ENCODE measurements around the gene TMEM169. TPM values are rescaled to one million over a fixed set of nuclear protein-coding genes. Genes with fewer than 3 reads are reported as not detected.
"Not testable (repeated sequence)": the region's sequence is repeated elsewhere in the genome, so short reads cannot be mapped to it uniquely, and the experiment has no call there.

TMEM169 gene
- total RNA-seq, 6 experiments from 2014 or later: 0.29 to 2.7 (median 1.0) TPM

DNA sequence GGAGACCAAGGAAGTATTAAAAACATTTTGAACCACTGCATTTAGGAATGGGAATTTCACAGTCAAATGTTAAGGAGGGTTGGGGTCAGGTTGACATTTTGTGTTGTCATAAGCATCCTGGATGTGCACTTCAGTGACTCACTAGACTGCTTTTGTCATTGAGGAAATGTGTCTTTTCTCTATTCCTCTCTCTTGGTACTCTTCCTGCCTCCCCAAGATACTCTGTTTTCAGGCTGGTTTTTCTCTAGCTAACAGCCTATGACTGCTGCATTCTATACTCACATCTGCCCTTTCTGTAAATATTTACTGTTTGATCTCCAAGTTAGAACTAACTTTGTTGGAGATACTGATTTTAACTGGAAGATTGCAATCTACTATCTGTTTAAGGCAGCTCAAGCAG, 50.9 kb downstream of the TMEM169 start:
- Histone ChIP-seq H3K27me3 (no peaks in the 10 kb centered on the region), H3K9me3 (no peaks in the 10 kb centered on the region), H3K4me3 (peak overlapping the region in 1 of 3 donors; percentile 9), H3K36me3 (peaks cover 7 to 38% (median 24%) of the 10 kb centered on the region in 4 donors), H3K27ac (peak overlapping the region in 2 of 3 donors; percentile 52 to 78), H3K4me1 (peaks cover 0 to 76% (median 12%) of the 10 kb centered on the region in 4 donors)
- intact Hi-C loops (cut with DNase I): no loop called here
- no peak for DNase-seq
- ATAC-seq: no peak
- TF ChIP-seq, protein P1, sequence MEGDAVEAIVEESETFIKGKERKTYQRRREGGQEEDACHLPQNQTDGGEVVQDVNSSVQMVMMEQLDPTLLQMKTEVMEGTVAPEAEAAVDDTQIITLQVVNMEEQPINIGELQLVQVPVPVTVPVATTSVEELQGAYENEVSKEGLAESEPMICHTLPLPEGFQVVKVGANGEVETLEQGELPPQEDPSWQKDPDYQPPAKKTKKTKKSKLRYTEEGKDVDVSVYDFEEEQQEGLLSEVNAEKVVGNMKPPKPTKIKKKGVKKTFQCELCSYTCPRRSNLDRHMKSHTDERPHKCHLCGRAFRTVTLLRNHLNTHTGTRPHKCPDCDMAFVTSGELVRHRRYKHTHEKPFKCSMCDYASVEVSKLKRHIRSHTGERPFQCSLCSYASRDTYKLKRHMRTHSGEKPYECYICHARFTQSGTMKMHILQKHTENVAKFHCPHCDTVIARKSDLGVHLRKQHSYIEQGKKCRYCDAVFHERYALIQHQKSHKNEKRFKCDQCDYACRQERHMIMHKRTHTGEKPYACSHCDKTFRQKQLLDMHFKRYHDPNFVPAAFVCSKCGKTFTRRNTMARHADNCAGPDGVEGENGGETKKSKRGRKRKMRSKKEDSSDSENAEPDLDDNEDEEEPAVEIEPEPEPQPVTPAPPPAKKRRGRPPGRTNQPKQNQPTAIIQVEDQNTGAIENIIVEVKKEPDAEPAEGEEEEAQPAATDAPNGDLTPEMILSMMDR (IDR thresholded peaks at IDR 0.05): no peak
- TF ChIP-seq POLR2A (IDR thresholded peaks at IDR 0.05): no peak

DNA sequence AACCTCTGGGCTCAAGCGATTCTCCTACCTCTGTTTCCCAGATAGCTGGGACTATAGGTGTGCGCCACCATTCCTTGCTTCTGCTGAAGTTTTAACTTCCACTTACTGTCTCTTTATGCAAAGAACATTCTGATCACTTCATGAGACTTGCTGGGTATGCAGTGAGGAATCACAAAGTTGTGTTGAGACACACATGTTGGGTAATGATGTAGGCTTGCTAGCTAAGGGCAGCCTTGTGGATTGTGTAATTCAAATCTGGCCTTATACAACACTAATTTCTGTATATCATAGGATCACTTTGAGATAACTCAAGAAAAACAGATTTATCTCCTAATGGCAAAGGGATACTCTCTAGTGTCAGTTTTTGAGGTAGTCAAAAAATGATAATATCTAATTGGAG, 51.7 kb downstream of the TMEM169 start:
- DNase-seq (no peak), ATAC-seq (peak; percentile 30 to 52 (median 48))
- Histone ChIP-seq H3K27me3 (no peaks in the 10 kb centered on the region), H3K27ac (peak overlapping the region in 2 of 3 donors; percentile 52 to 78), H3K36me3 (peaks cover 6 to 44% (median 29%) of the 10 kb centered on the region in 4 donors), H3K4me3 (peak overlapping the region in 1 of 3 donors; percentile 7), H3K4me1 (peaks cover 0 to 76% (median 12%) of the 10 kb centered on the region in 4 donors), H3K9me3 (no peaks in the 10 kb centered on the region)
- no peak for TF ChIP-seq POLR2A (IDR thresholded peaks at IDR 0.05)
- TF ChIP-seq, protein P1 (IDR thresholded peaks at IDR 0.05): no peak
- intact Hi-C loops (cut with DNase I): no loop called here
- WGBS (ENCODE audit: insufficient coverage, low coverage, low lambda C conversion rate, missing lambda C conversion rate): 83% methylated on average over 2 of the region's 2 CpGs

DNA sequence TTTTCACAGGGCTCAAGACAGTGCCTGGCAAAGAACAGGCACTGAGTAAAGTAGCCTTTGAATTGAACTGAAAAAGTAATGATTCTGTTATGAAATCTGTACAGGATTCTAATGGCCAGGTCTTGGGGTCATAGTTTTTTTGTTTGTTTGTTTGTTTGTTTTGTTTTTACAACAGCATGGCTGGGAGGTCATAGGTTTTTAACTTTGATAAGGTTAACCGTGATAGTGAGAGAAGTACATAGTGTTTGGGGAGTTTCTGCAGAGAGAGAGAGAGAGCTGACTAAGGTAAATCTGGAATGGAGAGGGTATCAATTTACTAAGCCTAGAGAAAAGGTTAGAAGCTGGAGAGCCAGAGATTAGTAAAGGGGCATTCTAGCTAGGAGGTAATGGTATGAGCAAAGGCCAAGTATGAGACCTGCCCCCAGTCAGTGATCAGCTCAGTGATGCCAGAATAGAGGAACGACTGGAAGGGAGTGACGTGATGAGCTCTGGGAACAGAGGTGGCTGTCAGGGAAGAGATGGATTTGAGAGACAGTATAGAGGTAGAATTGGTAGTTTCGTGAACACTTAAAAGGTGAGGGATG, 53.3 kb downstream of the TMEM169 start:
- ATAC-seq (peak; percentile 61 to 85 (median 72)), DNase-seq (no peak)
- Histone ChIP-seq H3K4me1 (peaks cover 0 to 62% (median 7%) of the 10 kb centered on the region in 4 donors), H3K36me3 (peaks cover 6 to 61% (median 36%) of the 10 kb centered on the region in 4 donors), H3K4me3 (no peak overlapping the region), H3K9me3 (no peaks in the 10 kb centered on the region), H3K27me3 (no peaks in the 10 kb centered on the region), H3K27ac (peak overlapping the region in 2 of 3 donors; percentile 52 to 78)
- 28% methylated on average over 3 of the region's 4 CpGs for WGBS (ENCODE audit: insufficient coverage, low coverage, low lambda C conversion rate, missing lambda C conversion rate)
- intact Hi-C loops (cut with DNase I): no loop called here
- TF ChIP-seq, protein P1 (IDR thresholded peaks at IDR 0.05): no peak
- TF ChIP-seq POLR2A (IDR thresholded peaks at IDR 0.05): no peak

DNA sequence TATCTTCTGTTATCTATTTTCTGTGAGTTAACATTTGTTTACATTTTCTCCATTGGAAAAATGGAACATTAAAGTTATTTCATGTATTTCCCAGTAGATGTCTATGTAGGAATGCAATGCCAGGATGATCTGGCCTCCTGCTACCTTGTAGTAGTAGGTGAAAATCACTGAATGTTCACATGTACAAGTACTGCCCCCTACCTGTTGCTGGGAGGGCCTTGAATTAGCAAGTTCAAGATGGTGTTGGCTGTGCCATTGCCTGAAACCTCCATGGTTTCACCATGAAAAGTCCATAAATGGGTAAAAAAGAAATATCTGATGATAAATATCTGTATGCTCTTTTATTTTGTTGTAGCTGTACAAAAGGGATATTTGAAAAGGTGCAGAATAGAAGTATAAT, 58.2 kb downstream of the TMEM169 start:
- peak; percentile 78 to 80 (median 78) for ATAC-seq
- DNase-seq: no peak
- intact Hi-C loops (cut with DNase I): no loop called here
- Histone ChIP-seq H3K9me3 (no peaks in the 10 kb centered on the region), H3K4me1 (peaks cover 0 to 19% (median 3%) of the 10 kb centered on the region in 4 donors), H3K27me3 (no peaks in the 10 kb centered on the region), H3K4me3 (no peak overlapping the region), H3K27ac (no peak overlapping the region), H3K36me3 (peaks cover 0 to 82% (median 56%) of the 10 kb centered on the region in 4 donors)
- no peak for TF ChIP-seq POLR2A (IDR thresholded peaks at IDR 0.05)
- TF ChIP-seq, protein P1 (IDR thresholded peaks at IDR 0.05): peak; percentile 46 to 65 (median 54)

DNA sequence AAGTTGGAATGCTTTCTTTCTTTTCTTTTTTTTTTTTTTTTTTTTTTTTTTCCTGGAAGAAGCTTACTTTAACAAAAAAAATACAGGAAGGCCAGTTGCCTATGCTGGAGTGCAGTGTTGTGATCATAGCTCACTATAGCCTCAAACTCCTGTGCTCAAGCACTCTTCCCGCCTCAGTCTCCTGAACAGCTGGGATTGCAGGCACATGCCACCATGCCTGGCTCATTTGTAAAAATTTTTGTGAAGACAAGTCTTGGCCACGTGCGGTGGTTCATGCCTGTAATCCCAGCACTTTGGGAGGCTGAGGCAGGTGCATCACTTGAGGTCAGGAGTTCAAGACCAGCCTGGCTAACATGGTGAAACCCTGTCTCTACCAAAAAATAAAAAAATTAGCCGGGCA, 59.8 kb downstream of the TMEM169 start:
- intact Hi-C loops (cut with DNase I); H3K27ac ChIP-seq; DNase-seq; ATAC-seq; H3K9me3 ChIP-seq; H3K4me3 ChIP-seq; H3K27me3 ChIP-seq; H3K4me1 ChIP-seq: not testable (repeated sequence)
- peaks cover 0 to 87% (median 51%) of the 10 kb centered on the region in 4 donors for H3K36me3 ChIP-seq
- 100% methylated on average over 1 of the region's 4 CpGs for WGBS (ENCODE audit: insufficient coverage, low coverage, low lambda C conversion rate, missing lambda C conversion rate)

Measured in right lobe of liver (tissue), 6 donors.